Mesenchymal stem cell (in vitro differentiated cells and primary cell): ENCODE data around the gene KCNH5.

Experiments
- DNase-seq: peaks from one replicate; pipeline ENCODE4 v3.0.0-alpha.2; 2013
- H2AFZ ChIP-seq: one replicate; pipeline ENCODE4 v1.6.1; 2013; ENCODE audit warnings: low read depth, mild to moderate bottlenecking, control low read depth, inconsistent platforms, low read length, moderate library complexity
- H2AK5ac ChIP-seq: 2 replicates; pipeline ENCODE4 v1.6.1; 2013; ENCODE audit warnings: low read length, moderate library complexity, mild to moderate bottlenecking, inconsistent platforms; ENCODE audit not compliant: severe bottlenecking
- H2BK120ac ChIP-seq: one replicate; pipeline ENCODE4 v1.6.1; 2013; ENCODE audit warnings: low read depth, mild to moderate bottlenecking, inconsistent platforms, low read length, moderate library complexity
- H2BK12ac ChIP-seq, 2 experiments: one replicate each; pipeline ENCODE4 v1.6.1; 2013; ENCODE audit warnings: inconsistent platforms in 2 of 2, low read length in 2 of 2, mild to moderate bottlenecking in 2 of 2, moderate library complexity in 2 of 2, control low read depth in 1 of 2
- H2BK15ac ChIP-seq: one replicate; pipeline ENCODE4 v1.6.1; 2013; ENCODE audit warnings: mild to moderate bottlenecking, low read depth, inconsistent platforms; ENCODE audit not compliant: poor library complexity, severe bottlenecking
- H2BK5ac ChIP-seq: 2 replicates; pipeline ENCODE4 v1.6.1; 2013; ENCODE audit warnings: low read depth, mild to moderate bottlenecking, low read length, control low read depth, inconsistent platforms; ENCODE audit not compliant: poor library complexity, severe bottlenecking
- H3K14ac ChIP-seq, 2 experiments: one replicate each; pipeline ENCODE4 v1.6.1; 2013; ENCODE audit warnings: inconsistent platforms in 2 of 2, low read length in 2 of 2, control low read depth in 1 of 2, mild to moderate bottlenecking in 1 of 2, moderate library complexity in 1 of 2
- H3K18ac ChIP-seq, 2 experiments: one replicate each; pipeline ENCODE4 v1.6.1; 2013; ENCODE audit warnings: inconsistent platforms in 2 of 2, low read length in 2 of 2, control low read depth in 1 of 2, low read depth in 1 of 2, mild to moderate bottlenecking in 1 of 2
- H3K23ac ChIP-seq, 2 experiments: one replicate each; pipeline ENCODE4 v1.6.1; 2013; ENCODE audit warnings: inconsistent platforms in 2 of 2, low read length in 2 of 2, mild to moderate bottlenecking in 2 of 2, moderate library complexity in 2 of 2, control low read depth in 1 of 2
- H3K27ac ChIP-seq: 2 replicates; pipeline ENCODE4 v1.5.1; 2013; ENCODE audit warnings: mild to moderate bottlenecking, moderate library complexity, low read length, control low read depth, inconsistent platforms; ENCODE audit not compliant: poor library complexity, severe bottlenecking
- H3K27me3 ChIP-seq, 2 experiments: 2 replicates each; pipeline versions ENCODE4 v1.6.1 to v1.7.0; 2013; ENCODE audit warnings: low read length in 2 of 2, mild to moderate bottlenecking in 2 of 2, moderate library complexity in 2 of 2, control low read depth in 1 of 2, inconsistent platforms in 1 of 2; ENCODE audit not compliant: control insufficient read depth in 1 of 2, insufficient read depth in 1 of 2
- H3K36me3 ChIP-seq, 2 experiments: 2 replicates each; pipeline versions ENCODE4 v1.6.1 to v1.7.0; 2013; ENCODE audit warnings: low read length in 2 of 2, control low read depth in 1 of 2, inconsistent platforms in 1 of 2, low read depth in 1 of 2, mild to moderate bottlenecking in 1 of 2; ENCODE audit not compliant: insufficient read depth in 2 of 2, control insufficient read depth in 1 of 2
- H3K4ac ChIP-seq, 2 experiments: one replicate each; pipeline ENCODE4 v1.6.1; 2013; ENCODE audit warnings: inconsistent platforms in 2 of 2, low read length in 2 of 2, mild to moderate bottlenecking in 2 of 2, moderate library complexity in 2 of 2, control low read depth in 1 of 2, low read depth in 1 of 2
- H3K4me1 ChIP-seq: 2 replicates; pipeline ENCODE4 v1.6.1; 2013; ENCODE audit warnings: low read depth, low read length, control low read depth; ENCODE audit not compliant: control insufficient read depth, insufficient read depth
- H3K4me2 ChIP-seq: 2 replicates; pipeline ENCODE4 v1.6.1; 2013; ENCODE audit warnings: low read length, mild to moderate bottlenecking, inconsistent platforms; ENCODE audit not compliant: poor library complexity, severe bottlenecking
- H3K4me3 ChIP-seq, 2 experiments: 2 replicates each; pipeline versions ENCODE4 v1.5.1 to v1.7.0; 2013; ENCODE audit warnings: low read length in 2 of 2, mild to moderate bottlenecking in 2 of 2, control low read depth in 1 of 2, low read depth in 1 of 2; ENCODE audit not compliant: insufficient read depth in 1 of 2
- H3K79me1 ChIP-seq: replicated peaks from 2 replicates; pipeline ENCODE4 v1.6.1; 2013; ENCODE audit warnings: mild to moderate bottlenecking, control low read depth, low read length, inconsistent platforms; ENCODE audit not compliant: poor library complexity, severe bottlenecking
- H3K9ac ChIP-seq: 2 replicates; pipeline ENCODE4 v1.7.0; 2013; ENCODE audit warnings: mild to moderate bottlenecking, low read length, moderate library complexity
- H3K9me3 ChIP-seq: 2 replicates; pipeline ENCODE4 v1.7.0; 2013; ENCODE audit warnings: mild to moderate bottlenecking, low read length; ENCODE audit not compliant: control insufficient read depth
- H4K8ac ChIP-seq: one replicate; pipeline ENCODE4 v1.6.1; 2013; ENCODE audit warnings: inconsistent platforms, mild to moderate bottlenecking, low read length, moderate library complexity
- H4K91ac ChIP-seq: one replicate; pipeline ENCODE4 v1.6.1; 2013; ENCODE audit warnings: mild to moderate bottlenecking, low read length, inconsistent platforms
- WGBS: methylation state at CpG from one replicate; pipeline ENCODE4 v1.1.7; 2013; ENCODE audit warnings: mixed read lengths; 5-methylcytosine and 5-hydroxymethylcytosine counted together

The KCNH5 gene

DNA sequence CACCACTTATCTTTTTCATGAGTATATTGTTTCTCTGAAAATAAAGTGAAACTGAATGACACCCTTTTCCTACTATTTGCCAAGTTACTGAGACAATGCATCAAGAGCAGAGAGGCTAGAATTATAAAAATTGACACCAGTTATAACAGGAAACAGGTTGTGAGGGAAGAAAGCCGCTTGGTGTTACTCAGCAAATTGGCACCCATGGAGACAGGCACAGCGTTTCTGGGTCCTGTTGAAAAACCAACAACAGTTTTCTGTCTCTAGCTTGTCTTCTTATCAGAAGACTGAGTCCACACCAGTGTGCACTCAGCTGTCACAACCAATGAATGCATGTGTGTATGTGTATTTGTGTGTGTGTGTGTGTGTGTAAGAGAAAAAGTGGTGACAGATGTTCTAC, 267.7 kb downstream of the KCNH5 start:
- no peak overlapping the region for H3K18ac ChIP-seq
- no peak overlapping the region for H2BK15ac ChIP-seq
- H2BK120ac ChIP-seq = no peak overlapping the region
- no peak overlapping the region for H2AK5ac ChIP-seq
- H3K4ac ChIP-seq = no peak overlapping the region
- no peak overlapping the region for H4K91ac ChIP-seq
- no peaks in the 10 kb centered on the region for H3K79me1 ChIP-seq
- H3K14ac ChIP-seq = no peak overlapping the region
- no peak overlapping the region for H4K8ac ChIP-seq
- no peak overlapping the region for H2BK5ac ChIP-seq
- no peak overlapping the region for H3K23ac ChIP-seq
- no peaks in the 10 kb centered on the region for H3K27me3 ChIP-seq
- no peaks in the 10 kb centered on the region for H3K4me1 ChIP-seq
- WGBS = 86% methylated on average over 2 of the region's 2 CpGs
- H3K9me3 ChIP-seq = peaks cover 3% of the 10 kb centered on the region
- DNase-seq = no peak
- H3K9ac ChIP-seq = no peak overlapping the region
- H3K4me2 ChIP-seq = no peak overlapping the region
- no peak overlapping the region for H2BK12ac ChIP-seq
- H3K27ac ChIP-seq = no peak overlapping the region
- H3K4me3 ChIP-seq = no peak overlapping the region
- no peaks in the 10 kb centered on the region for H3K36me3 ChIP-seq
- no peak overlapping the region for H2AFZ ChIP-seq

DNA sequence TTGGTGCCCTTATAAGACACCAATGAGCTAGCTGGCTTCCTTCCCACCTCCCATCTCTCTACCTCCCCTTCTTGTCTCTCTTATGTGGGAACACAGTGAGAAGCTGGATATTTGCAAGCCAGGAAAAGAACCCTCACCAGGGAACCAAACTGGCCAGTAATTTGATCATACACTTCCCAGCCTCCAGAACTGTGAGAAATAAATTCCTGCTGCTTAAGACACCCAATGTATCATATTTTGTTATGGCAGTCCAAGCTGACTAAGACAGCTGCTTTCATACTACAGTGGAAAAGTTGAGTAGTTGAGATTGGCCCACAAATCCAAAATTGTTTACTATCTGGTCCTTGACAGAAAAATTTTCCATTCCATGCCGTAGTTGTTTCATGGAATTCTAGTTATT, 269.0 kb downstream of the KCNH5 start:
- H3K27me3 ChIP-seq = no peaks in the 10 kb centered on the region
- no peak overlapping the region for H2BK15ac ChIP-seq
- H3K4ac ChIP-seq = no peak overlapping the region
- H3K27ac ChIP-seq = no peak overlapping the region
- H3K18ac ChIP-seq = no peak overlapping the region
- H3K9ac ChIP-seq = no peak overlapping the region
- no peak overlapping the region for H2BK120ac ChIP-seq
- H4K8ac ChIP-seq = no peak overlapping the region
- H3K9me3 ChIP-seq = no peaks in the 10 kb centered on the region
- no peak overlapping the region for H3K4me2 ChIP-seq
- no peak overlapping the region for H4K91ac ChIP-seq
- no peak overlapping the region for H2AK5ac ChIP-seq
- H2BK5ac ChIP-seq = no peak overlapping the region
- peak; percentile 10 for DNase-seq
- H3K4me3 ChIP-seq = no peak overlapping the region
- no peak overlapping the region for H3K23ac ChIP-seq
- H2AFZ ChIP-seq = no peak overlapping the region
- no peak overlapping the region for H2BK12ac ChIP-seq
- no peaks in the 10 kb centered on the region for H3K4me1 ChIP-seq
- WGBS = 91% methylated on average over 1 of the region's 1 CpG
- H3K79me1 ChIP-seq = no peaks in the 10 kb centered on the region
- no peak overlapping the region for H3K14ac ChIP-seq
- H3K36me3 ChIP-seq = no peaks in the 10 kb centered on the region

DNA sequence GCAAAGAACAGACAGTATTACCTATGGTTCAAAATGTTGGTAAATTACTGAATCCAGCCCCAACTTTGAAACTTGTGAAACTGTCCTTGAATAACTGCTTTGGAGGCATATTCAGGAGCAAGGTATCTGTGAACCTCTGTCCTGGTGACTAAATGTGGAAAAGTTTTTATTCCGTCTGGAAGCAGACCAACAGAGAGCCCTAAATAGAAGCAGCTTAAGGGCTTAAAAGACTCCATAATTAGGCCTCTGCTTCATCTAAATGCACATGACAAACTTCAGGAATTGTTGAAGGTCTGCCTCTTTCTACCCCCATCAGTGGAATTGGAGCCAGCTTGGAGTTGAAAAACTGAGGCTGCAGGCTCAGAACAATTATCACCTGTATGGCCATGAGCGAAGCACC, 276.5 kb downstream of the KCNH5 start:
- no peak overlapping the region for H3K9ac ChIP-seq
- H3K14ac ChIP-seq = no peak overlapping the region
- no peak overlapping the region for H2AK5ac ChIP-seq
- H3K4me1 ChIP-seq = no peaks in the 10 kb centered on the region
- no peaks in the 10 kb centered on the region for H3K79me1 ChIP-seq
- no peak overlapping the region for H3K23ac ChIP-seq
- H2BK12ac ChIP-seq = no peak overlapping the region
- H3K4me2 ChIP-seq = no peak overlapping the region
- H3K27me3 ChIP-seq = no peaks in the 10 kb centered on the region
- no peak overlapping the region for H3K4me3 ChIP-seq
- 98% methylated on average over 2 of the region's 2 CpGs for WGBS
- H2BK5ac ChIP-seq = no peak overlapping the region
- DNase-seq = no peak
- H4K8ac ChIP-seq = no peak overlapping the region
- no peak overlapping the region for H2BK120ac ChIP-seq
- peaks cover 5% of the 10 kb centered on the region for H3K9me3 ChIP-seq
- no peak overlapping the region for H3K4ac ChIP-seq
- H2AFZ ChIP-seq = no peak overlapping the region
- H2BK15ac ChIP-seq = no peak overlapping the region
- H3K27ac ChIP-seq = no peak overlapping the region
- no peak overlapping the region for H3K18ac ChIP-seq
- no peaks in the 10 kb centered on the region for H3K36me3 ChIP-seq
- H4K91ac ChIP-seq = no peak overlapping the region

DNA sequence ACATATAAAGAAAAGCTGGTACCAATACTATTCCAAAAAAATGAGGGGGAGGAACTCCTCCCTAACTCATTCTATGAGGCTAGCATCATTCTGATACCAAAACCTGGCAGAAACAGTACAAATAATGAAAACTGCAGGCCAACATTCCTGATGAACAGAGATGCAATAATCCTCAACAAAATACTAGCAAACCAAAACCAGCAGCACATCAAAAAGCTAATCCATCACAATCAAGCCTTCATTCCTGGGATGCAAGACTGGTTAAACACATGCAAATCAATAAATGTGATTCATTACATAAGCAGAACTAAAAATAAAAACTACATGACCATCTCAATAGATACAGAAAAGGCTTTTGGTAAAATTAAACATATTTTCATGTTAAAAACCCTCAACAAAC, 281.3 kb downstream of the KCNH5 start:
- Histone ChIP-seq H3K18ac (no peak overlapping the region), H3K27me3 (no peaks in the 10 kb centered on the region), H4K91ac (no peak overlapping the region), H2AFZ (no peak overlapping the region), H3K4ac (no peak overlapping the region), H2BK120ac (no peak overlapping the region), H4K8ac (no peak overlapping the region), H3K23ac (no peak overlapping the region), H3K36me3 (no peaks in the 10 kb centered on the region), H3K4me1 (no peaks in the 10 kb centered on the region), H3K9ac (no peak overlapping the region), H2AK5ac (no peak overlapping the region), H3K27ac (no peak overlapping the region), H2BK15ac (no peak overlapping the region), H3K79me1 (no peaks in the 10 kb centered on the region), H3K9me3 (peaks cover 15% of the 10 kb centered on the region), H3K4me3 (no peak overlapping the region), H2BK5ac (no peak overlapping the region), H2BK12ac (no peak overlapping the region), H3K14ac (no peak overlapping the region), H3K4me2 (no peak overlapping the region)
- no peak for DNase-seq
